BLaER1 treated with 17β-estradiol and CSF1 and Interleukin-3, amounts not matched to agents 10 nM and 100 nM (cell line): Measurements from ENCODE around the gene GALNT2.

Source experiments
- H3K27ac ChIP-seq, 11 experiments: shearing (Covaris generic); formaldehyde crosslinking; 2 replicates each; pipeline ENCODE4 v1.8.1; 2022
- H3K27me3 ChIP-seq, 11 experiments: shearing (Covaris generic); formaldehyde crosslinking; 2 replicates each; pipeline ENCODE4 v1.8.1; 2022
- H3K36me3 ChIP-seq, 11 experiments: shearing (Covaris generic); formaldehyde crosslinking; 2 replicates each; pipeline ENCODE4 v1.8.1; 2022
- H3K4me1 ChIP-seq, 10 experiments: shearing (Covaris generic); formaldehyde crosslinking; 2 replicates each; pipeline ENCODE4 v1.8.1; 2022
- H3K4me2 ChIP-seq, 11 experiments: shearing (Covaris generic); formaldehyde crosslinking; 2 replicates each; pipeline ENCODE4 v1.8.1; 2022
- H3K4me3 ChIP-seq, 10 experiments: shearing (Covaris generic); formaldehyde crosslinking; 2 replicates each; pipeline ENCODE4 v1.8.1; 2022
- H3K9ac ChIP-seq, 11 experiments: shearing (Covaris generic); formaldehyde crosslinking; 2 replicates each; pipeline ENCODE4 v1.8.1; 2022
- H3K9me3 ChIP-seq, 11 experiments: shearing (Covaris generic); formaldehyde crosslinking; replicated peaks in 1 of 11; 2 replicates each; pipeline ENCODE4 v1.8.1; 2022
- H4K20me1 ChIP-seq, 11 experiments: shearing (Covaris generic); formaldehyde crosslinking; 2 replicates each; pipeline ENCODE4 v1.8.1; 2022
- Cebpa-rat ChIP-seq, 11 experiments: shearing (Covaris generic); IDR thresholded peaks; 2 replicates each; pipeline ENCODE4 v1.8.1; 2022

Gene GALNT2

DNA sequence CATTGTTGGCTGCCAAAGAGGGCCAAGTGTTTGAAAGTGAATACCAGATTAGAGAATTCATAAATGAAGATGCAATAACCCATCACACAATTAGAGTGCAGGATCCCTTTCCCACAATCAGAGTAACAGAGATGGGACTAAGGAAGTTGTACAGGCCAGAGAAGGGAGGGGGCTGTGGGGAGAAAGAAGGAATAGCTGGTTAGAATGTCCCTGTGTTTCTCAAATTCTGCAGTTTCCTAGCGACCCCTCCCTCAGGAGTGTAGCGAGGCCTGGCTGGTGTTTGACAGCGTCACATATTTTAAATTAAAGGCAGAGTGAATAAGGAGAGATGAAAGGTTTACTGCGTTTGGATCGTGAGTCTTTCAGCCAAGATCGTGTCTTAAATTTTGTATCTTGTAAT, 58.1 kb downstream of the GALNT2 start:
- Histone ChIP-seq H3K4me2 (peak overlapping the region; percentile 68 to 99 (median 94)), H3K27me3 (no peaks in the 10 kb centered on the region), H3K9me3 (no peaks in the 10 kb centered on the region), H3K36me3 (peaks cover 0 to 27% (median 0%) of the 10 kb centered on the region in 11 experiments; a peak in 6 of 22 replicates), H3K4me1 (peaks cover 85 to 100% (median 100%) of the 10 kb centered on the region in 10 experiments), H3K4me3 (peak overlapping the region in 3 of 10 experiments; percentile 4 to 50 (median 18); a peak in 4 of 20 replicates), H3K9ac (peak overlapping the region in 6 of 11 experiments; percentile 34 to 83 (median 65); a peak in 11 of 22 replicates), H3K27ac (peak overlapping the region in 8 of 11 experiments; percentile 18 to 93 (median 82); a peak in 15 of 22 replicates), H4K20me1 (peaks cover 15 to 93% (median 81%) of the 10 kb centered on the region in 11 experiments; a peak in 20 of 22 replicates)
- no peak for TF ChIP-seq Cebpa-rat (IDR thresholded peaks at IDR 0.05)

DNA sequence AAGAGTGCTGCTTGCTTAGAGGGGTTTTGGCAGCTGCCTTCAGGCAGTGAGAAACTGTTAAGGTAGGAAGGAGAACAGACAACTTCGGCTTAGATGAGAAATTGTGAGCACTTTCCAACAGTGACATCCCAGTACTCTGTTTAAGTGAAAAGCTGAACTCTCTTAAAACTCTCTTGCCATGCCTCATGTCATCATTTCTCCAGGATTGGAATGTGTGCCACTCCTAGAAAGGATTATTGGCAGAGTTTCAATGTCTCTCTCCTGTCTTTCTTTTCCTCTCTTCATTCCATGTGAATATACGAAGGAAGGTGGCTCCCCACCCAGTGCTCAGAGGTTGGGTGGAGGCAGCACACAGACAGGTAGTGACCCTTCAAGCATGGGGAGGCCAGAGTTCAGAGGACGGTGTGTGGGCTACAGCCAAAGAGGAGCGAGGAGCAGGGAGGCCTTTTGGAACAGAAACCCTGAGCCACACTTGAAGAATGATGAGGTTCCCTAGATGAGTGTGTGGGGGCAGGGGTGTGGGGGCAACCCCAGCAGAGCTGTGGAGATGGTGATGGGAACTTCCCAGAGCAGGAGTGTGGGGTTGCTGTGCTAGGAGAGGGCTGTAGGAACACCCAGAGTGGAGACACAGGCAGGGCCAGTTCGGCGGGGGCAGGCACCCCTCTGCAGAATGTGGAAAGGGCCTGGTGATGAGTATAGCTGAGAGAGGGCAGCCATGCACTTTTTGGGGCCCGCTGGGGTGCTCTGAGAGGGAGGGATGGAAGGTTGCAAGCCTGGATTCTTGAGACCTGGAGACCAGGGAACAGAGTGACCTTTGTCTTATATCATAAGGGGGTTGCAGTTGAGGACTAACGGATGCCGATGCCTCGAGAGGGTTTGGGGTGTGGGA, 58.8 kb downstream of the GALNT2 start:
- Histone ChIP-seq H3K9ac (peak overlapping the region in 7 of 11 experiments; percentile 34 to 83 (median 56); a peak in 12 of 22 replicates), H3K27me3 (no peaks in the 10 kb centered on the region), H3K27ac (peak overlapping the region in 9 of 11 experiments; percentile 28 to 93 (median 82); a peak in 17 of 22 replicates), H4K20me1 (peaks cover 15 to 96% (median 89%) of the 10 kb centered on the region in 11 experiments; a peak in 20 of 22 replicates), H3K4me1 (peaks cover 86 to 100% (median 100%) of the 10 kb centered on the region in 10 experiments), H3K9me3 (no peaks in the 10 kb centered on the region), H3K4me3 (peak overlapping the region in 2 of 10 experiments; percentile 3 to 5; a peak in 1 of 20 replicates), H3K4me2 (peak overlapping the region; percentile 68 to 99 (median 94)), H3K36me3 (peaks cover 0 to 20% (median 0%) of the 10 kb centered on the region in 11 experiments; a peak in 4 of 22 replicates)
- TF ChIP-seq Cebpa-rat (IDR thresholded peaks at IDR 0.05) = no peak

DNA sequence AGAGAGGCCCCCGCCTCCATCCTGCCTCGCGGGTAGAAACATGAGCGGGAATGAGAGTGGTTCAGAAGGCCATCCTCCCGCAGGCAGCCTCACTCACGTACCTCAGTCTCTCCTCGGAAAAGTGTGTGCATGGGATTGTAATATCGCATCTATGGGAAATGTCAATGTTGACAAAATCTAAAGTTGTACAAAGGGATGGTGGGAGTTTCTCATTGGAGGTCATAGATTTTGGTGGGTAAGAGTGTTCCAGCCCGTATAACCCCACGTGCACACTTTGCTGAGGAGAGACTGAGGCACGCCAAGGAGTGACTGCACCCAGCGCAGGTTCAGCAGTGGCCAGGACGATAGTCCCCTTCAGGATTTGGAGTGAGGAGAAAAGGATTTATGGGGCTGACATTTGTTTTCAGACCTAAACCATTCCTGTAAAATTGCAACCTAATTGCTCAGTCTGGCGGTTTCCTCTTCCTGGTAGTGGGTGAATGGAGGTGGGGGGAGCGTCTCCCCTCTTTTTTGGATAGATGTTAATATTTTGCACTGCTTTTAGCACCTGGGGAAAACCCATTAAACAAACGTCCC, 59.6 kb downstream of the GALNT2 start:
- Histone ChIP-seq H3K27ac (peak overlapping the region in 9 of 11 experiments; percentile 28 to 93 (median 82); a peak in 18 of 22 replicates), H4K20me1 (peaks cover 18 to 97% (median 89%) of the 10 kb centered on the region in 11 experiments; a peak in 20 of 22 replicates), H3K4me1 (peaks cover 81 to 100% (median 100%) of the 10 kb centered on the region in 10 experiments), H3K9ac (peak overlapping the region in 8 of 11 experiments; percentile 7 to 83 (median 42); a peak in 14 of 22 replicates), H3K9me3 (no peaks in the 10 kb centered on the region), H3K27me3 (no peaks in the 10 kb centered on the region), H3K4me3 (peak overlapping the region in 4 of 10 experiments; percentile 3 to 21 (median 8); a peak in 4 of 20 replicates), H3K36me3 (peaks cover 0 to 19% (median 0%) of the 10 kb centered on the region in 11 experiments; a peak in 5 of 22 replicates), H3K4me2 (peak overlapping the region; percentile 68 to 99 (median 94))
- no peak for TF ChIP-seq Cebpa-rat (IDR thresholded peaks at IDR 0.05)

DNA sequence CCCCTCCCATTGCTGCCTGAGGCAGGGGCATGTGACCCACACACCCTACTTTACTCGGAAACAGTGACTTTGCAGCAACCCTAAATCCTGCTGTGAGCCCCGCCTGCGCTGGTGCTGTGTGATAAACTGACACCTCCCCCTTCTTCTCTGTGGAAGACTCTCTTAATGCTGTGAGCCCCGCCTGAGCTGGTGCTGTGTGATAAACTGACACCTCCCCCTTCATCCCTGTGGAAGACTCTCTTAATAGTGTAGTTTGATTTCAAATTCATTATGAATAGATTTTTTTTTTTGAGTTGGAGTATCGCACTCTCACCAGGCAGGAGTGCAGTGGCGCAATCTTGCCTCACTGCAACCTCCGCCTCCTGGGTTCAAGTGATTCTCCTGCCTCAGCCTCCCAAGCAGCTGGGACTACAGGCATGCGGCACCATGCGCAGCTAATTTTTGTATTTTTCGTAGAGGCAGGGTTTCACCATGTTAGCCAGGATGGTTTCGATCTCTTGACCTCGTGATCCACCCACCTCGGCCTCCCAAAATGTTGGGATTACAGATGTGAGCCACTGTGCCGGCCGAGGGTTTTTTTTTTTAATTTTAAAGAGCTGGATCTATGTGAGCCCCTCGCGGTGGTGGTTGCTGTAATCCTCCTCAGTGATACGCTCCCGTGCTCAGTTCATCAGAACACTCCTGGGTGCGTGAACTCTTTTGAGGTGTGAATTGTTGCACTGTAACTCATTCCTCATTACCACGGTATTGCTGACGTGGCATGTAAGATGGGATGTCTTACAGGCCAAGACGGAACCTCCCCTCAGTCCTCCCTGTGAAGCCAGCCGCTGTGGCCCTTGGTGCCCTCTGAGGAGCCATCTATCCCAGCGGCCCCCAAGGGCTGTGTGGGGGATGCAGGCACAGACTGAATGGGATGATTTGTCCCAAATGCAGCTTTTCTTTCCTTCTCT, 60.3 kb downstream of the GALNT2 start:
- H3K4me1 ChIP-seq = peaks cover 80 to 100% (median 100%) of the 10 kb centered on the region in 10 experiments
- H3K9me3 ChIP-seq = no peaks in the 10 kb centered on the region
- H3K27me3 ChIP-seq = no peaks in the 10 kb centered on the region
- peak overlapping the region; percentile 68 to 99 (median 94) for H3K4me2 ChIP-seq
- H3K9ac ChIP-seq = peak overlapping the region in 7 of 11 experiments; percentile 7 to 83 (median 46); a peak in 13 of 22 replicates
- peaks cover 0 to 26% (median 0%) of the 10 kb centered on the region in 11 experiments; a peak in 5 of 22 replicates for H3K36me3 ChIP-seq
- peaks cover 20 to 97% (median 91%) of the 10 kb centered on the region in 11 experiments; a peak in 21 of 22 replicates for H4K20me1 ChIP-seq
- peak overlapping the region in 2 of 10 experiments; percentile 5 to 21; a peak in 2 of 20 replicates for H3K4me3 ChIP-seq
- TF ChIP-seq Cebpa-rat (IDR thresholded peaks at IDR 0.05) = no peak; a peak in 1 of 22 replicates
- H3K27ac ChIP-seq = peak overlapping the region in 9 of 11 experiments; percentile 28 to 93 (median 82); a peak in 17 of 22 replicates

DNA sequence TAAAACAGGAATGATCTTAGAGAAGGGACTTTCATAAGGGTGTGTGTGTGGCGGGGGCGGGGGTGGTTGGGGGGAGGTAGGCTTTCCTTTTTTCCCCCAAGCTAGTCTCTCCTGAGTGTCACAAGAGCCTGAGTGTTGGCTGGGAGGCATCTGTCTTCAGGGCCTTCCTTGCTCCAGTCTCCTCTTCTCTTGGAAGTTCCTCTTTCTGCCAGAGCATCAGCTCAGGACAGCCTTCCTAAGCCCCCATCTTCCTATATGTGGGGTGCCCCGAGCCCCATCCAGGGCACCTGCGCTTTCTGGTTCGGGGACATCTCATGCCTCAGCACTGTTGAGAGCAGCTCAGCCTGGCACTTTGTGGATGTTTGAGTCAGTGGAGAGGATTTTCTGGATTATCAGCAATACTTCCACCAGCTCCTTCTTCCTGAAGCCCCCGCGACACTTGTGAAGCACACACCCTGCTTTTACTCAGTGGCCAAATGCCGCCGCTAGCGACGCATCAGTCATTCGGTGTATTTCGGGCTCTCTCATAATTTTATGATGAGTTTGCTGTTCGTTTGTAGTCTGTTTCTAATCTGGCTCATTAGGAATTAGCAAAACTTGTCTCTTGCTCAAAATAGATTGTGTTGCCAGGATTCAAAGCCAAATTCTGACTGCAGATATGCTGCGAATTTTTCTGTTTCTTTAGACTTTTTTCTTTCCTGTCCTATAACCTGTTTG, 61.7 kb downstream of the GALNT2 start:
- TF ChIP-seq Cebpa-rat (IDR thresholded peaks at IDR 0.05) = no peak
- H4K20me1 ChIP-seq = peaks cover 20 to 98% (median 85%) of the 10 kb centered on the region in 11 experiments; a peak in 21 of 22 replicates
- peak overlapping the region in 2 of 11 experiments; percentile 33 to 35; a peak in 2 of 22 replicates for H3K9ac ChIP-seq
- H3K9me3 ChIP-seq = no peaks in the 10 kb centered on the region
- peaks cover 78 to 100% (median 100%) of the 10 kb centered on the region in 10 experiments for H3K4me1 ChIP-seq
- no peaks in the 10 kb centered on the region for H3K27me3 ChIP-seq
- H3K4me2 ChIP-seq = peak overlapping the region in 10 of 11 experiments; percentile 79 to 99 (median 94); a peak in 18 of 22 replicates
- no peak overlapping the region for H3K4me3 ChIP-seq
- H3K36me3 ChIP-seq = peaks cover 0 to 31% (median 0%) of the 10 kb centered on the region in 11 experiments; a peak in 5 of 22 replicates
- peak overlapping the region in 3 of 11 experiments; percentile 26 to 82 (median 32); a peak in 3 of 22 replicates for H3K27ac ChIP-seq

DNA sequence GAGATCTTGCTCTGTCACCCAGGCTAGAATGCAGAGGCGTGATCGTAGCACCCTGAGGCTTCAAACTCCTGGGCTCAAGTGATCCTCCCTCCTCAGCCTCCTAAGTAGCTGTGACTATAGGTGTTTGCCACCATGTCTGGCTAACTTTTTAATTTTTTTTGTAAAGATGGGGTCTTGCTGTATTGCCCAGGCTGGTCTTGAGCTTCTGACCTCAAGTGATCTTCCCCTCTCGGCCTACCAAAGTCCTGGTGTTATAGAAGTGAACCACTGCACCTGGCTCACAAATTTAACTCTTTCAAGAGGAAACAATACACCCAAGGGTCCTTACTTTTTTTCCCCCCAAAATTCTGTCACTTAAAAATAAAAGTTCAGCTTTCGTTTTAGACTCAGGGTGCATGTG, 62.3 kb downstream of the GALNT2 start:
- Histone ChIP-seq H3K9ac (no peak overlapping the region), H3K9me3 (no peaks in the 10 kb centered on the region), H3K27me3 (no peaks in the 10 kb centered on the region), H3K4me3 (no peak overlapping the region), H3K36me3 (peaks cover 0 to 34% (median 0%) of the 10 kb centered on the region in 11 experiments; a peak in 9 of 22 replicates), H3K27ac (peak overlapping the region in 1 of 11 experiments; percentile 26; a peak in 2 of 22 replicates), H3K4me1 (peaks cover 72 to 100% (median 100%) of the 10 kb centered on the region in 10 experiments), H3K4me2 (peak overlapping the region in 9 of 11 experiments; percentile 77 to 99 (median 91); a peak in 16 of 22 replicates), H4K20me1 (peaks cover 20 to 100% (median 87%) of the 10 kb centered on the region in 11 experiments; a peak in 21 of 22 replicates)
- TF ChIP-seq Cebpa-rat (IDR thresholded peaks at IDR 0.05) = no peak
